ENCODE results near the gene CDT1. TPM values are rescaled to one million over a fixed set of nuclear protein-coding genes. Genes with fewer than 3 reads are reported as not detected.

CDT1 gene
- total RNA-seq, 4 donors from 2014 or later = 0.31 to 2.5 (median 0.42) TPM; not detected in 1

- intact Hi-C loops (cut with DNase I; ENCODE audit: low total_unique reads) (no loop called here), in situ Hi-C loops (cut with MboI; ENCODE audit: low sequenced_read_pairs in 4 of 4) (no loop called here)
- no peak overlapping the region for H3K4me3 ChIP-seq
- DNase-seq = no peak
- peaks cover 0 to 6% (median 5%) of the 10 kb centered on the region in 3 donors for H3K27me3 ChIP-seq
- no peak for ATAC-seq
- H3K4me1 ChIP-seq = no peaks in the 10 kb centered on the region
- H3K27ac ChIP-seq = no peak overlapping the region
- H3K9me3 ChIP-seq = no peaks in the 10 kb centered on the region
- no peaks in the 10 kb centered on the region for H3K36me3 ChIP-seq
- TF ChIP-seq POLR2A (IDR thresholded peaks at IDR 0.05) (no peak), CTCF (IDR thresholded peaks at IDR 0.05 in 4 of 5, conservative IDR thresholded peaks at IDR 0.05 in 1 of 5) (no peak)
These were observed 45.2 kb upstream of the CDT1 start for GRCh38 chr16:88758227-88758943.

GRCh38 chr16:88758944-88759244 lies 44.7 kb upstream of the CDT1 start:
- TF ChIP-seq CTCF (IDR thresholded peaks at IDR 0.05 in 4 of 5, conservative IDR thresholded peaks at IDR 0.05 in 1 of 5) (no peak), POLR2A (IDR thresholded peaks at IDR 0.05) (no peak)
- in situ Hi-C loops (cut with MboI; ENCODE audit: low sequenced_read_pairs in 4 of 4) = no loop called here
- H3K27ac ChIP-seq = no peak overlapping the region

GRCh38 chr16:88759245-88759975 lies 44.2 kb upstream of the CDT1 start:
- Histone ChIP-seq H3K4me3 (no peak overlapping the region), H3K9me3 (no peaks in the 10 kb centered on the region), H3K36me3 (no peaks in the 10 kb centered on the region), H3K27ac (no peak overlapping the region), H3K27me3 (peaks cover 0 to 6% (median 5%) of the 10 kb centered on the region in 3 donors), H3K4me1 (no peaks in the 10 kb centered on the region)
- TF ChIP-seq POLR2A (IDR thresholded peaks at IDR 0.05) = no peak
- no peak for TF ChIP-seq CTCF (IDR thresholded peaks at IDR 0.05 in 4 of 5, conservative IDR thresholded peaks at IDR 0.05 in 1 of 5)
- intact Hi-C loops (cut with DNase I; ENCODE audit: low total_unique reads) = no loop called here
- no peak for DNase-seq
- in situ Hi-C loops (cut with MboI; ENCODE audit: low sequenced_read_pairs in 4 of 4) = no loop called here
- no peak for ATAC-seq

More at GRCh38 chr16:88758944-88759244, 44.7 kb upstream of the CDT1 start:
- ATAC-seq (no peak), DNase-seq (no peak)
- Histone ChIP-seq H3K36me3 (no peaks in the 10 kb centered on the region), H3K27me3 (peaks cover 0 to 6% (median 5%) of the 10 kb centered on the region in 3 donors), H3K4me1 (no peaks in the 10 kb centered on the region), H3K4me3 (no peak overlapping the region), H3K9me3 (no peaks in the 10 kb centered on the region)
- intact Hi-C loops (cut with DNase I; ENCODE audit: low total_unique reads) = no loop called here

GRCh38 chr16:88759976-88760350 lies 43.6 kb upstream of the CDT1 start:
- intact Hi-C loops (cut with DNase I; ENCODE audit: low total_unique reads) = no loop called here
- Histone ChIP-seq H3K27me3 (peaks cover 0 to 6% (median 5%) of the 10 kb centered on the region in 3 donors), H3K27ac (no peak overlapping the region), H3K9me3 (no peaks in the 10 kb centered on the region), H3K4me1 (no peaks in the 10 kb centered on the region), H3K36me3 (no peaks in the 10 kb centered on the region), H3K4me3 (no peak overlapping the region)
- TF ChIP-seq CTCF (IDR thresholded peaks at IDR 0.05 in 4 of 5, conservative IDR thresholded peaks at IDR 0.05 in 1 of 5) (no peak), POLR2A (IDR thresholded peaks at IDR 0.05) (no peak)
- DNase-seq = no peak
- in situ Hi-C loops (cut with MboI; ENCODE audit: low sequenced_read_pairs in 4 of 4) = no loop called here
- no peak for ATAC-seq
